Measurements from ENCODE around the gene C1QTNF8. TPM values are rescaled to one million over a fixed set of nuclear protein-coding genes. Genes with fewer than 3 reads are reported as not detected.
A peak's percentile ranks its signal among the peaks of the same experiment; 100 is the strongest.

Gene C1QTNF8
- total and polyA plus RNA-seq, 2 of the 13 experiments (the other 11 are each of a cell fraction or from before 2014, with no cell fraction given) = 0.09 TPM; not detected in 1

DNA sequence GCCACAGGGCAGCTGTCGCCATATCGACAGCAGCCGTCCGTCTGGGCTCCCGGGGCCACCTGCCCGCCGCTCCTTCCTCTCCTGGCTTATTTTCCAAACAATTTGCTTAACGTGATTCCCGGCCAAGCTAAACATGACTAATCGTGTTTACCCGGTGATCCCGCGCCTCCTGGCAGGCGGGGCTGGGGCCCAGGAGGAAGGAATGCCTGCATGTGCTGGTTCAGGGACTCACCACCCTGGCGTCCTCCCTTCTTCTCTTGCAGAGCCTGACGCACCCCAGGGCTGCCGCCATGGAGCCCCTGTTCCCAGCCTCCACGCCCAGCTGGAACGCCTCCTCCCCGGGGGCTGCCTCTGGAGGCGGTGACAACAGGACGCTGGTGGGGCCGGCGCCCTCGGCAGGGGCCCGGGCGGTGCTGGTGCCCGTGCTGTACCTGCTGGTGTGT is 17.4 kb downstream of the C1QTNF8 start (continued):
- no peak for TF ChIP-seq KAT2B (IDR thresholded peaks at IDR 0.05; ENCODE audit: borderline replicate concordance, low read depth, low read length)
- peak; percentile 45; the same call in 1 of the 2 replicates for TF ChIP-seq ZNF121 (CRISPR knock-in tag; IDR thresholded peaks at IDR 0.05)
- peak; percentile 48; the same call in 1 of the 2 replicates for TF ChIP-seq SOX13 (IDR thresholded peaks at IDR 0.05)
- peak in 1 of 2 experiments; percentile 86; a peak in 2 of 4 replicates for TF ChIP-seq SOX13 (CRISPR knock-in tag; conservative IDR thresholded peaks at IDR 0.05 in 1 of 2, IDR thresholded peaks at IDR 0.05 in 1 of 2)
- TF ChIP-seq JARID2 (CRISPR knock-in tag; IDR thresholded peaks at IDR 0.05; ENCODE audit: insufficient replicate concordance) = no peak
- peak; percentile 75; the same call in 1 of the 2 replicates for TF ChIP-seq TFAP4 (IDR thresholded peaks at IDR 0.05; ENCODE audit: borderline replicate concordance, low read depth)
- no peak for TF ChIP-seq ZNF569 (CRISPR knock-in tag; IDR thresholded peaks at IDR 0.05; ENCODE audit: borderline replicate concordance)
- no peak for TF ChIP-seq ZNF678 (CRISPR knock-in tag; IDR thresholded peaks at IDR 0.05)
- peak in 1 of 2 experiments; percentile 57; a peak in 1 of 4 replicates for TF ChIP-seq NR2F1 (CRISPR knock-in tag; IDR thresholded peaks at IDR 0.05)
- TF ChIP-seq ELF1 (CRISPR knock-in tag; IDR thresholded peaks at IDR 0.05) = peak; percentile 55
- TF ChIP-seq, protein P1, sequence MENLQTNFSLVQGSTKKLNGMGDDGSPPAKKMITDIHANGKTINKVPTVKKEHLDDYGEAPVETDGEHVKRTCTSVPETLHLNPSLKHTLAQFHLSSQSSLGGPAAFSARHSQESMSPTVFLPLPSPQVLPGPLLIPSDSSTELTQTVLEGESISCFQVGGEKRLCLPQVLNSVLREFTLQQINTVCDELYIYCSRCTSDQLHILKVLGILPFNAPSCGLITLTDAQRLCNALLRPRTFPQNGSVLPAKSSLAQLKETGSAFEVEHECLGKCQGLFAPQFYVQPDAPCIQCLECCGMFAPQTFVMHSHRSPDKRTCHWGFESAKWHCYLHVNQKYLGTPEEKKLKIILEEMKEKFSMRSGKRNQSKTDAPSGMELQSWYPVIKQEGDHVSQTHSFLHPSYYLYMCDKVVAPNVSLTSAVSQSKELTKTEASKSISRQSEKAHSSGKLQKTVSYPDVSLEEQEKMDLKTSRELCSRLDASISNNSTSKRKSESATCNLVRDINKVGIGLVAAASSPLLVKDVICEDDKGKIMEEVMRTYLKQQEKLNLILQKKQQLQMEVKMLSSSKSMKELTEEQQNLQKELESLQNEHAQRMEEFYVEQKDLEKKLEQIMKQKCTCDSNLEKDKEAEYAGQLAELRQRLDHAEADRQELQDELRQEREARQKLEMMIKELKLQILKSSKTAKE (CRISPR knock-in tag; IDR thresholded peaks at IDR 0.05; ENCODE audit: borderline replicate concordance) = peak; percentile 96
- TF ChIP-seq PPARG (CRISPR knock-in tag; conservative IDR thresholded peaks at IDR 0.05) = peak; percentile 78
- TF ChIP-seq, protein P2, sequence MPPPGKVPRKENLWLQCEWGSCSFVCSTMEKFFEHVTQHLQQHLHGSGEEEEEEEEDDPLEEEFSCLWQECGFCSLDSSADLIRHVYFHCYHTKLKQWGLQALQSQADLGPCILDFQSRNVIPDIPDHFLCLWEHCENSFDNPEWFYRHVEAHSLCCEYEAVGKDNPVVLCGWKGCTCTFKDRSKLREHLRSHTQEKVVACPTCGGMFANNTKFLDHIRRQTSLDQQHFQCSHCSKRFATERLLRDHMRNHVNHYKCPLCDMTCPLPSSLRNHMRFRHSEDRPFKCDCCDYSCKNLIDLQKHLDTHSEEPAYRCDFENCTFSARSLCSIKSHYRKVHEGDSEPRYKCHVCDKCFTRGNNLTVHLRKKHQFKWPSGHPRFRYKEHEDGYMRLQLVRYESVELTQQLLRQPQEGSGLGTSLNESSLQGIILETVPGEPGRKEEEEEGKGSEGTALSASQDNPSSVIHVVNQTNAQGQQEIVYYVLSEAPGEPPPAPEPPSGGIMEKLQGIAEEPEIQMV (CRISPR knock-in tag; IDR thresholded peaks at IDR 0.05; ENCODE audit: low read depth) = peak; percentile 50; the same call in 1 of the 2 replicates
- TF ChIP-seq, protein P3, sequence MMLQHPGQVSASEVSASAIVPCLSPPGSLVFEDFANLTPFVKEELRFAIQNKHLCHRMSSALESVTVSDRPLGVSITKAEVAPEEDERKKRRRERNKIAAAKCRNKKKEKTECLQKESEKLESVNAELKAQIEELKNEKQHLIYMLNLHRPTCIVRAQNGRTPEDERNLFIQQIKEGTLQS (CRISPR knock-in tag; IDR thresholded peaks at IDR 0.05) = peak; percentile 86
- TF ChIP-seq ZFX (CRISPR knock-in tag; IDR thresholded peaks at IDR 0.05; ENCODE audit: low read depth) = peak; percentile 53; the same call in 1 of the 2 replicates
- TF ChIP-seq ZNF558 (CRISPR knock-in tag; IDR thresholded peaks at IDR 0.05; ENCODE audit: borderline replicate concordance) = no peak; the same call in 1 of the 2 replicates
- TF ChIP-seq CAMTA2 (CRISPR knock-in tag; IDR thresholded peaks at IDR 0.05; ENCODE audit: borderline replicate concordance) = no peak
- peak; percentile 96 for TF ChIP-seq GZF1 (CRISPR knock-in tag; IDR thresholded peaks at IDR 0.05)
- TF ChIP-seq NCOA5 (CRISPR knock-in tag; IDR thresholded peaks at IDR 0.05) = 0 out of 2 replicates have a peak, but pooled peaks have one; percentile 33
- no peak for TF ChIP-seq ZNF543 (CRISPR knock-in tag; IDR thresholded peaks at IDR 0.05)
- TF ChIP-seq SOX5 (CRISPR knock-in tag; IDR thresholded peaks at IDR 0.05; ENCODE audit: borderline replicate concordance) = peak; percentile 90; the same call in 1 of the 2 replicates
- TF ChIP-seq RNF2 (conservative IDR thresholded peaks at IDR 0.05; ENCODE audit: low read depth) = 0 out of 2 replicates have a peak, but pooled peaks have one; percentile 76
- TF ChIP-seq SRSF1 (optimal IDR thresholded peaks at IDR 0.05; ENCODE audit: low read depth, low read length) = no peak
- peak; percentile 83; the same call in 1 of the 2 replicates for TF ChIP-seq MZF1 (CRISPR knock-in tag; IDR thresholded peaks at IDR 0.05; ENCODE audit: borderline replicate concordance)
